HL-60/S4 (cell line): ENCODE results near the gene PDIA6.
"Not testable (repeated sequence)": the region's sequence is repeated elsewhere in the genome, so short reads cannot be mapped to it uniquely, and the experiment has no call there.

ENCODE experiments used
- in situ Hi-C: fragments of 300-500 bp; cut with MboI; formaldehyde crosslinking; loops from 2 replicates; pipeline ENCODE4 v1.14.3; 2022; ENCODE audit warnings: low sequenced_read_pairs

PDIA6 gene

GRCh38 chr2:10813163-10814138 is 866 bp upstream of the PDIA6 start:
- in situ Hi-C loops: not testable (repeated sequence)

- in situ Hi-C loops: no loop called here
Measured at GRCh38 chr2:10811517-10811916, 1.1 kb downstream of the PDIA6 start.

DNA sequence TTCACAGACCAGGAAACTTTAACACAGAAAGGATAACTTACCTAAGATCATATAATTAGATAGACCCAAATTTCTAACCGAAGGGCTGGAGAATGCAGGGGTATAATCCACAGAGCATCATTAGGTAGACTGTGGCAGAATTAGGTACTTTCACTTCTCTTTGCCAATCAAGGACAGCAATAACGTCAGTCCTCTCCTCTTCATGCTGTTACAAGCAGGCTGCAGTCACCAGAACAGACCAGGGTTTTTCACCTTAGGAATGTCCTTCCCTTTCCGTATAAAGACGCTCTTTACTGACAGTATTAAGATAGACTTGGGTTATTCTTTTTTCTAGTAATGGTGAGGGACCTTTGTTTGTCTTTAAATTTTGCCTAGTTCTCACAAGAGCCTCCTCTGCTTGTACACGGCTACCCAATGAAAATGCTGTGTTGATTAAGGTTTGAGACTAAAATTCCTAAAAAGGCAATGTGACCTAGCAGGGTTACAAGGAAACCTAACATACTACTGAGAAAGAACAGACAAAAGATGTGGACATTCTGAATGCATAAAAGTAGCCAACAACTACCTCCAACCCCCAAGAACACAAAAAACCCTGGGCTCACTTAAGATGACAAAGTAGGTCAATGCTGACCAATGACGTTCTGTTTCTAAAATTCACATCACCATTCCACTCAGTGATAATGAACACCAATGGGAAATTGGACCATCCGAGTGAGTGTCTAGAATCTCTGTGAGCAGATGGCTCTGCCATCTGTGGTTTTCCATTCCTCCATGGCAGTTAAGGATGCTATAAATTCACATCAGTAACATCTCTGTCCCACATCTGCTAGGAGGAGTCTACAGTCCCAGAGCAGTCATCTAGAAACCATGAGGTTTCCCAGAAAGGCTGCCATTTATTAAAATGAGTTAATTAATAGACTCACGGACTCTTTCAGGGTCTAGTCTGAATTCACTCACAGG is 2.1 kb downstream of the PDIA6 start:
- in situ Hi-C loops: no loop called here

DNA sequence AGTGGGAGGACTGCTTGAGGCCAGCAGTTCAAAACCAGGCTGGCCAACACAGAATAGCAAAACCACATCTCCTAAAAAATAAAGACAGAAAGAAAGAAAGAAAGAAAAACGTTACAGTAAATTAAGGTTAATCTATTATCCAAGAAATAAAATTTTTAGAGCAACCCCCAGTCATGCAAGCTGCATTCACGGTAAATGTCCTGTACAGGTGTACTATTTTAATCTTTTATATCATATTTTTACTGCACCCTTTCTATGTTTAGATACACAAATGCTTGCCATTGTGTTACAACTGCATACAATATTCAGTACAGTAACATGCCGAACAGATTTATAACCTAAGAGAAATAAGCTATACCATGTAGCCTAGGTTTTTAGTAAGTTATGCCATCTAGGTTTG is 6.0 kb downstream of the PDIA6 start:
- in situ Hi-C loops: no loop called here

GRCh38 chr2:10805990-10806389 is 6.6 kb downstream of the PDIA6 start:
- in situ Hi-C loops: not testable (repeated sequence)

GRCh38 chr2:10802657-10803056 is 9.9 kb downstream of the PDIA6 start:
- in situ Hi-C loops: no loop called here

GRCh38 chr2:10800163-10800562 is 12.4 kb downstream of the PDIA6 start:
- in situ Hi-C loops: no loop called here

- in situ Hi-C loops: no loop called here
Measured at GRCh38 chr2:10798783-10799182, 13.8 kb downstream of the PDIA6 start.

DNA sequence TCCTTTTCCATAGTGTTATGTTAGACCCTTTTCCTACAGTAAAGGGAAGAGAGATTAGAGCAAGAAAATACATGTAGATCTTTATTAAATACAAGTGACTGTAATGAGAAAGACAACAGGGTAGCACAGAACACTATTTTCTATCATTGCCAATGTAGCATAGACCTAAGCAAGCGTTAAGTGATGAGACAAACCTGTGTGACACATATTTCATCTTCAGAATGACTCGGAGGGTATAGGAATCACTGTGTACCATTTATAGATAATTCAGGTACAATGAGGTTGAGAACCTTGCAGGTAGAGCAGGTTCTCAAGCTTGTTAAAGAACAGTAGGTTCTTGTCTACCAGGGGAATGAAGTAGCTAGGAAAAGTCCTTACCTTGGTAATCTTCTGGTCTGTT is 15.9 kb downstream of the PDIA6 start:
- in situ Hi-C loops: no loop called here

DNA sequence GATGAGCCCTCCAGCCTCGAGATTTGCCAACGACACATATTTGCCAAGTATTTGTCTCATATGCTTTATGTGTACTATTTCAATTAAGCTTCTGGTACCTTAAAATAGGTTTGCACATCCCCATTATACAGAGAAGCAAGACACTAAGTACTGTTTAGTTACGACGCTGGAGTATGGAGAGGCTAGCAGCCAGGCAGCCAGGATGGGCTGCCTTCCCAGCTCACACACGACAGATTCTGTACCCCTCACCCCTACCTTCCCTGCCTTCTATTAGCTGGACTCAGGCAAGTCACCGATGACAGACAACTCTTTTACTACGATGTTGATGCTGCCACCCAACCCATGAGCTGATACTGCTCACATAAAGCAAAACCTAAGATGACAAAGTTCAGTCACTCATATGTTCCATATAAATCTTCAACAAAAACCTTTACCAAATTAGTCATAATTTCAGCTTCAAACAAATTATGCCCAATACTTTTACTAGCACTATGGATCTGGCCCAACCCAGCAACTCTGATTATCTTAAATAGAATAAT is 17.0 kb downstream of the PDIA6 start:
- in situ Hi-C loops: no loop called here

DNA sequence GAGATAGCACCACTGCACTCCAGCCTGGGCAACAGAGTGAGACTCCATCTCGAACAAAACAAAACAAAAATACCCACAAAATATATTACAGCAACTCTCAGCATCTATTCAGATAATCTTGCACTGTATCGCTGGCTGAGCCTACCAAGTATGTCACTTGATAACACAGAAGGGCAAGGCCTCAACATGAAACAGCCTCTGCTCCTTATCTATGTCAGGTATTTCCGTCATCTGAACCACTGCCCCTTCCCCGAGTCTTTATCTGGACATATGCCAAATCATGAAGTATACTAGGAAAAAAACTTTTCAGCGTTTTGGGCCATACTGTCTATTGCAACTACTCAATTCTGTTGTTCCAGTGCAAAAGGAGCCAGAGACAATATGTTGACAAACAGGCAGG is 17.7 kb downstream of the PDIA6 start:
- in situ Hi-C loops: no loop called here

- in situ Hi-C loops: no loop called here
Measured at GRCh38 chr2:10793816-10794215, 18.8 kb downstream of the PDIA6 start.

GRCh38 chr2:10792660-10793400 is 19.8 kb downstream of the PDIA6 start:
- in situ Hi-C loops: no loop called here

DNA sequence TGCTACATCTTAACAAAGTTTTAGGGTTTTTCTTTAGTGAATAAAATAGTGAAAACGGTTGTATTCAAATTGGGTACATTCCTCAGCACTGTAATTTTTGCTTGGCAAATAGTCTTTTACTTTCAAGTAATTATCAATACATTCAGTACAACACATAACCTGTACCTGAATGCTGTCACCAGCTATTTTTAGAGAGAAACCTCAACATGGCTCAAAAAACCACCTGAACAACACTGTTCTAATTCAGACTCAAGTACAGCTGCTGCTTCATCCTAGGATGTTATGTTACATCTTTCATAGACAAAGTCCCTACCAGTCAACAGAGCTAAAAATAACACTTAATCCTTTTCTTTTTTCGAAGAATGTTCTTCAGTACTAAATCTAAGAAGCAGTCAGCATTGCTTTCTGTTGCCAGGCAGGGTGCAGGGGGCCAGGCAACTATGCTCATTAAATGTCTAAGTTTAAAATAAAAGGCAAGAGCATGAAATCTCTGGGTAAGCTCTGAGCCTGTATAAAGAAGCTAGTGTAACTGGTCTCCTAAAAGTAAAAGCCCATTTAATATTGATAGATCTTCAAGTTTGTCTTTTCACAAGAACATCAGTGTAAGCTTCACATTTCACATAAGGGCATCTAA is 20.5 kb downstream of the PDIA6 start:
- in situ Hi-C loops: no loop called here

- in situ Hi-C loops: no loop called here
Measured at GRCh38 chr2:10790228-10790973, 22.2 kb downstream of the PDIA6 start.

DNA sequence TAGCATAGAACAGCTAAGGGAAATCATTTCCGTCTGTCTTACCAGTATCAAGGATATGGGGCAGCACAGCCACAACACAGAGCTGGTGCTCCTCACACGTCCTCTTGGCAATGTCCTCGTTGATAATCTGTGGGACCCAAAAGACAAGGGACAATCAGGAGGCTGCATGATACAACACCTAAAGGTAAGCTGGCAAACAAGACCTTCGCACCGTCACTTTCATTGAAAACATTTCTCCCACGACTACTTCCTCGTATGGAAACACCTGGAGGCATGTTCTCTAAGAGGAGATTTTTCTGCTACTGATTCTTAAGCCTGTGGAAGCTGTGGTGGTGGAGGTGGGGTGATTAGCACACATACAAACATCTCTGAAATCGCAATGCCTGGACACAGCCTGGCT is 23.7 kb downstream of the PDIA6 start:
- in situ Hi-C loops: no loop called here

DNA sequence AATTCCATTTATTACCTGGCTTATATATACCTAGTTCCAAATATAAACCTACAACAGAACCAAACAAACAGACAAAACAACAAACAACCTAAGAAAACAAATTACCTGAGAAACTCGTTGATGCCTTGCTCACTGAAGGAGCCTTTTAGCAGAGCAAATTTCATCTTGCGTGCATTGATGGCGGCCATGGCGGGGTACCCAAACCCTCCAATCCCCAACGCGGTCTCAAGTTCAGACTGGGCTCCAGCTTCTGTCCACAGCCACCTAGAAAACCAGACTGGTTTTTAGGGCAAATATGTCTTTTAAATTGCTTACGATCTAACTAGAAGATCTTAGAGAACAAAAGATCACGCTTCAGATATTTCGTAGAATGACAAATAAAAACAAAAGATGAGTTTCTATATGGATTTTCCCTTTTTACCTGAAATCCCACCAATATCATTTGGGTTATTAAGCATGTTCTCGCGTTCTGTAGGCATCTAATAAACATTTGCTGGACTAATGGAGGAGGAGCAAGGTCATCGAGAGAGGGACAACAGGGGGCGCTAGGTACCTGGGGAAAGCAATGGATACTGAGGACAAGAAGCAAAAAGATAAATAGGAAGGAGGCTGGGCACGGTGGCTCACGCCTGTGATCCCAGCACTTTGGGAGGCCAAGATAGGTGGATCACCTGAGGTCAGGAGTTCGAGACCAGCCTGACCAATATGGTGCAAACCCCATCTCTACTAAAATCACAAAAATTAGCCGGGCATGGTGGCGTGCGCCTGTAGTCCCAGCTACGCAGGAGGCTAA is 25.2 kb downstream of the PDIA6 start:
- in situ Hi-C loops: no loop called here

DNA sequence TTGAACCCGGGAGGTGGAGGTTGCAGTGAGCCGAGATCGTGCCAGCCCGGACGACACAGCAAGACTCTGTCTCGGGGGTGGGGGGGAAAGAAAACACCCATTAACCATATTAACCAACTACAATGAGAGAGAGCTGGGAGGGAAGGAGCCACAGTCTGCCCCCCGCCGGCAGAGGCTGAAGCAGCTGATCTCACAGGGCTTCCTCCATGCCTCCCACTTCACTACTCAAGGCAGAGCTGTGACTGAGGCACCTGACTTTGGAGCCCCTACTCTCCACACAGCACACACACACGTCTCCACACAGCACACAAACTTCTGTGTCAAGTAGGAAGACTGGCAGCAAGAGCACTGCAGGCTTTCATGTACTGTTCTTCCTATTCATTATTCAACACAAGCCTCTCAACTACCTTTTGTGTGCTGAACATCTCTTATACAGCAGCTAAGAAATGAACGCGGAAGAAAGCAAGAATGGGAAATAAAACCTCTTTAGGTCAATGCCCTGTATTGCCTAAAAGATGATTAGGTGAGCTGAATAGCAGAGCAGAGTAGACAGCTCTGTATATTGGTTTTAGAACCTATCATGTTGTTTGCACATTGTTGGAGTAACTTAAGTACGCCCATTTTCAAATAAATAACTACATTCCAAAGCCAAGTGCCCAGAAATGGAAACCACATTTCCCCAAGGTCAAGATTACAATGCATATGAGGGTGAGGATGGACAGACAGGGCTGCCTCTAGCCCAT is 26.2 kb downstream of the PDIA6 start:
- in situ Hi-C loops: no loop called here
